Astrocyte (in vitro differentiated cells and primary cell): ENCODE measurements around the gene TRIM41. TPM values are rescaled to one million over a fixed set of nuclear protein-coding genes. Genes with fewer than 3 reads are reported as not detected.
"Not testable (repeated sequence)": the region's sequence is repeated elsewhere in the genome, so short reads cannot be mapped to it uniquely, and the experiment has no call there.

Experiments used
- DNase-seq: peaks from one replicate; pipeline ENCODE4 v3.0.0-alpha.2; 2010; ENCODE audit warnings: low read depth
- FAIRE-seq: peaks from 2 replicates; lab custom pipeline; 2011; peaks lifted over from hg19 to GRCh38; lab: Jason Lieb, UNC
- H2AFZ ChIP-seq: 2 replicates; pipeline ENCODE4 v1.6.0; 2012; ENCODE audit warnings: low read depth, low read length, inconsistent platforms
- H3K27ac ChIP-seq: 2 replicates; pipeline ENCODE4 v1.5.1; 2011; ENCODE audit warnings: low read depth, low read length, inconsistent platforms
- H3K27me3 ChIP-seq: 2 replicates; pipeline ENCODE4 v1.6.0; 2011; ENCODE audit warnings: low read length, inconsistent platforms; ENCODE audit not compliant: insufficient read depth
- H3K36me3 ChIP-seq: 2 replicates; pipeline ENCODE4 v1.5.1; 2011; ENCODE audit warnings: low read length, inconsistent platforms; ENCODE audit not compliant: insufficient read depth
- H3K4me1 ChIP-seq: 2 replicates; pipeline ENCODE4 v1.5.1; 2011; ENCODE audit warnings: low read length, inconsistent platforms; ENCODE audit not compliant: insufficient read depth
- H3K4me2 ChIP-seq: 2 replicates; pipeline ENCODE4 v1.6.0; 2012; ENCODE audit warnings: low read length, inconsistent platforms
- H3K4me3 ChIP-seq: 2 replicates; pipeline ENCODE4 v1.5.1; 2011; ENCODE audit warnings: low read depth, mild to moderate bottlenecking, low read length, inconsistent platforms; ENCODE audit not compliant: insufficient read depth
- H3K79me2 ChIP-seq: 2 replicates; pipeline ENCODE4 v1.6.0; 2012; ENCODE audit warnings: mild to moderate bottlenecking, low read length, inconsistent platforms; ENCODE audit not compliant: insufficient read depth
- H3K9ac ChIP-seq: 2 replicates; pipeline ENCODE4 v1.6.0; 2012; ENCODE audit warnings: mild to moderate bottlenecking, low read length, inconsistent platforms
- H3K9me3 ChIP-seq: 2 replicates; pipeline ENCODE4 v1.5.1; 2012; ENCODE audit warnings: low read depth, mild to moderate bottlenecking, low read length, inconsistent platforms; ENCODE audit not compliant: insufficient read depth
- H4K20me1 ChIP-seq: 2 replicates; pipeline ENCODE4 v1.6.0; 2012; ENCODE audit warnings: low read length, inconsistent platforms; ENCODE audit not compliant: insufficient read depth
- H3K27ac Mint-ChIP-seq: one replicate; pipeline ENCODE4 v1.8.0; 2021; ENCODE audit warnings: mild to moderate bottlenecking, mixed read lengths; ENCODE audit not compliant: unreplicated experiment
- H3K27me3 Mint-ChIP-seq: one replicate; pipeline ENCODE4 v1.8.0; 2021; ENCODE audit warnings: low read depth, mixed read lengths; ENCODE audit not compliant: unreplicated experiment
- H3K36me3 Mint-ChIP-seq: one replicate; pipeline ENCODE4 v1.8.0; 2021; ENCODE audit warnings: low read depth, mixed read lengths; ENCODE audit not compliant: unreplicated experiment
- H3K4me1 Mint-ChIP-seq: one replicate; pipeline ENCODE4 v1.8.0; 2021; ENCODE audit warnings: low read depth, mixed read lengths; ENCODE audit not compliant: unreplicated experiment
- H3K4me3 Mint-ChIP-seq: one replicate; pipeline ENCODE4 v1.8.0; 2021; ENCODE audit warnings: mild to moderate bottlenecking, moderate library complexity, mixed read lengths; ENCODE audit not compliant: unreplicated experiment
- H3K9me3 Mint-ChIP-seq: one replicate; pipeline ENCODE4 v1.8.0; 2021; ENCODE audit warnings: mild to moderate bottlenecking, mixed read lengths; ENCODE audit not compliant: unreplicated experiment
- CTCF ChIP-seq: IDR thresholded peaks from 2 replicates; pipeline ENCODE4 v1.5.1; 2011; ENCODE audit warnings: low read depth, mild to moderate bottlenecking, inconsistent platforms, low read length, moderate library complexity; ENCODE audit not compliant: insufficient read depth
- EZH2 ChIP-seq: IDR thresholded peaks from 2 replicates; pipeline ENCODE4 v1.6.1; 2012; ENCODE audit warnings: mild to moderate bottlenecking, low read length, inconsistent platforms; ENCODE audit not compliant: insufficient read depth
- total RNA-seq: library from RNA; stranded (reverse); gene quantifications from 2 replicates; pipeline ENCODE4 v1.2.1, GENCODE V29; 2021

The TRIM41 gene
- total RNA-seq, 1 donor from 2014 or later, result 20.9 TPM

GRCh38 chr5:181176254-181176952 lies 46.7 kb upstream of the TRIM41 start:
- no peak for FAIRE-seq
- H3K4me1 Mint-ChIP-seq, result no peaks in the 10 kb centered on the region
- H3K9me3 Mint-ChIP-seq, result no peaks in the 10 kb centered on the region
- no peaks in the 10 kb centered on the region for H4K20me1 ChIP-seq
- no peak overlapping the region for H3K27ac Mint-ChIP-seq
- H3K27me3 ChIP-seq, result peaks cover 14% of the 10 kb centered on the region
- H3K79me2 ChIP-seq, result no peaks in the 10 kb centered on the region
- no peak overlapping the region for H2AFZ ChIP-seq
- DNase-seq, result no peak
- H3K4me2 ChIP-seq, result no peak overlapping the region
- H3K4me3 Mint-ChIP-seq, result no peak overlapping the region
- H3K27me3 Mint-ChIP-seq, result peaks cover 14% of the 10 kb centered on the region
- no peak overlapping the region for H3K9ac ChIP-seq
- H3K9me3 ChIP-seq, result no peaks in the 10 kb centered on the region
- H3K4me1 ChIP-seq, result no peaks in the 10 kb centered on the region
- no peak overlapping the region for H3K4me3 ChIP-seq
- TF ChIP-seq CTCF (no peak), EZH2 (no peak)
- no peaks in the 10 kb centered on the region for H3K36me3 Mint-ChIP-seq
- H3K27ac ChIP-seq, result no peak overlapping the region
- H3K36me3 ChIP-seq, result no peaks in the 10 kb centered on the region

GRCh38 chr5:181177559-181177958 lies 45.5 kb upstream of the TRIM41 start:
- H3K4me3 ChIP-seq, H3K36me3 ChIP-seq, H3K36me3 Mint-ChIP-seq, H3K27me3 Mint-ChIP-seq, H4K20me1 ChIP-seq, H3K9me3 Mint-ChIP-seq, H2AFZ ChIP-seq, H3K4me2 ChIP-seq, H3K79me2 ChIP-seq, H3K4me3 Mint-ChIP-seq, H3K27ac ChIP-seq, FAIRE-seq, H3K9me3 ChIP-seq, DNase-seq, H3K4me1 Mint-ChIP-seq, H3K27ac Mint-ChIP-seq, H3K9ac ChIP-seq, H3K4me1 ChIP-seq: not testable (repeated sequence)
- H3K27me3 ChIP-seq, result peaks cover 13% of the 10 kb centered on the region

GRCh38 chr5:181181650-181182565 lies 41.2 kb upstream of the TRIM41 start:
- Mint-ChIP-seq H3K27ac (no peak overlapping the region), H3K36me3 (no peaks in the 10 kb centered on the region), H3K4me1 (peaks cover 2% of the 10 kb centered on the region), H3K27me3 (no peaks in the 10 kb centered on the region), H3K9me3 (no peaks in the 10 kb centered on the region), H3K4me3 (peak overlapping the region; percentile 14)
- H3K4me3 ChIP-seq, result no peak overlapping the region
- peak; percentile 56 for TF ChIP-seq CTCF
- TF ChIP-seq EZH2, result no peak
- no peak overlapping the region for H3K4me2 ChIP-seq
- no peaks in the 10 kb centered on the region for H4K20me1 ChIP-seq
- H3K27ac ChIP-seq, result no peak overlapping the region
- no peaks in the 10 kb centered on the region for H3K9me3 ChIP-seq
- FAIRE-seq (no peak), DNase-seq (peak; percentile 43)
- H3K79me2 ChIP-seq, result no peaks in the 10 kb centered on the region
- no peaks in the 10 kb centered on the region for H3K4me1 ChIP-seq
- H3K36me3 ChIP-seq, result no peaks in the 10 kb centered on the region
- peak overlapping the region; percentile 21 for H2AFZ ChIP-seq
- no peak overlapping the region for H3K9ac ChIP-seq
- H3K27me3 ChIP-seq, result peaks cover 3% of the 10 kb centered on the region
